ENCODE data around the gene MYO18B.
"Not testable (repeated sequence)": the region's sequence is repeated elsewhere in the genome, so short reads cannot be mapped to it uniquely, and the experiment has no call there.

MYO18B gene

GRCh38 chr22:25702040-25702439 is 39.9 kb upstream of the MYO18B start:
- DNase-seq (ENCODE audit: low read depth), result peak; percentile 31
- no peak overlapping the region for H3K4me3 ChIP-seq (ENCODE audit: low read depth, low read length)
- TF ChIP-seq MYC (IDR thresholded peaks at IDR 0.05; ENCODE audit: low read depth, low read length) (no peak), POLR2A (IDR thresholded peaks at IDR 0.05; ENCODE audit: extremely low read depth, insufficient read length) (no peak)

DNA sequence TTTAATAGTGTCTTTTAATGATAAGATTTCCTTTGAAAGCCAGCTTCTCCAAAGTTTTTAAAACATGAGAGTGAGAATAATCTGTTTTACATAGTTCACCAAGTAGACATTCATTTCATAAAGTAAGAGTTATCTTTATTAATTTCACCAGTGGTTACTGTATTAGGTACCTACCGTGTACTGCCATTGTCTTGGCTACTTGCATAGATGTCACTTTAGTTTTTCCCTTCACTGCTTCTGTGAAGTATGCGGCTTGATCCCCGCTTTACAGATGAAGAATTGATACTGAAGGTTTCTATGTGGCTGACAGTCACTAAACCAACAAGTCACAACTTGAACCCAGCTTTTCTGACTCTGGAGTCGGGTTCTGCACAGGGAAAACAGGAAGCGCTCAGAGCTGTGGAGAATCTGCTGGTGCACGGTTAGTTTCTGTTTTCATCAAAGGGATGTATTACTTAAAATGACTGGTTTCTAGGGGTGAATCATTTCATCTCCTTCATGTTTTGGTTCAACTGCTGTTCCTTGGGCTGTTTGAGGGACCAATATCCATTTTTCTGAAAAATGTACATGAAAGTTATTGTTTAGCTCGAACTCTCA is 39.3 kb upstream of the MYO18B start:
- no peak for DNase-seq (ENCODE audit: low read depth)
- H3K4me3 ChIP-seq (ENCODE audit: low read depth, low read length), result no peak overlapping the region
- TF ChIP-seq MYC (IDR thresholded peaks at IDR 0.05; ENCODE audit: low read depth, low read length) (no peak), CTCF (IDR thresholded peaks at IDR 0.05; ENCODE audit: low read depth, low read length) (no peak)

DNA sequence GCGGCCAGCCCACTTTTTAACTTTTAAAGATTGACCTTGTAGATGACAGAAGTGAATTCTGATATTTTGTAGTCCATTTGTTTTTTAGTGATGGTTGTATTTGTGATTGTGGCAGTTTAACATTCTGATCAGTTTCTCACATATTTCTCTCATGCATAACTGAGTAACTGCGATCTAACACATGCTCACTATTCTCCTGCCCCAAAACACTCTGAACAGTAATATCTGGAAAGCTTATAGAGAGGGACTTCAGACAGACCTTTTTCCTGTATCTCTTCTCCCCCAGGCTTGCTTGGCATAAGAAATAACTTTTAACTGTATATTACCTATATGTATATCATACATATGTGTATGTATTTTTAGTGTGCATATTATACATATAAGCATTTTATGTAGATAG is 37.3 kb upstream of the MYO18B start:
- no peak for DNase-seq (ENCODE audit: low read depth)
- H3K4me3 ChIP-seq (ENCODE audit: low read depth, low read length), result no peak overlapping the region
- TF ChIP-seq POLR2A (IDR thresholded peaks at IDR 0.05; ENCODE audit: extremely low read depth, insufficient read length) (no peak), MYC (IDR thresholded peaks at IDR 0.05; ENCODE audit: low read depth, low read length) (no peak), CTCF (IDR thresholded peaks at IDR 0.05; ENCODE audit: low read depth, low read length) (no peak)
- TF ChIP-seq, protein P1, sequence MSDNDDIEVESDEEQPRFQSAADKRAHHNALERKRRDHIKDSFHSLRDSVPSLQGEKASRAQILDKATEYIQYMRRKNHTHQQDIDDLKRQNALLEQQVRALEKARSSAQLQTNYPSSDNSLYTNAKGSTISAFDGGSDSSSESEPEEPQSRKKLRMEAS (IDR thresholded peaks at IDR 0.05; ENCODE audit: low read depth, low read length), result no peak

- TF ChIP-seq POLR2A (IDR thresholded peaks at IDR 0.05; ENCODE audit: extremely low read depth, insufficient read length) (no peak), CTCF (IDR thresholded peaks at IDR 0.05; ENCODE audit: low read depth, low read length) (no peak), MYC (IDR thresholded peaks at IDR 0.05; ENCODE audit: low read depth, low read length) (no peak)
- TF ChIP-seq, protein P1 (IDR thresholded peaks at IDR 0.05; ENCODE audit: low read depth, low read length), result no peak
- H3K4me3 ChIP-seq (ENCODE audit: low read depth, low read length), result no peak overlapping the region
- DNase-seq (ENCODE audit: low read depth), result no peak
Measured at GRCh38 chr22:25706197-25706596, 35.8 kb upstream of the MYO18B start.

DNA sequence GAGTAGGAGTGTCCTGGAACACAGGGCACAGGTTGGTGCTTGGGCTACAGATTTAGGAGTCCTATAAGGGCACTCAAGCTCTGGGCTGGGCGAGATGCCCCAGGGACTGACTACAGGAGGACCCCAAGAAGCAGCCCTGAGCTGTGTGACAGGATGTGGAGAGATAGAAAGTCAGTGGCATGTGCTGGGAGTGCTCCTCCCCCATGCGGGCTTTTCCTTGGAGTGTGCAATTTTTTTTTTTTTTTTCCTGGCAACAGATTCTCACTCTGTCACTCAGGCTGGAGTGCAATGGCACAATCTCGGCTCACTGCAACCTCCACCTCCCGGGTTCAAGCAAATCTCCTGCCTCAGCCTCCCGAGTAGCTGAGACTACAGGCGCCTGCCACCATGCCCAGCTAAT is 33.6 kb upstream of the MYO18B start:
- DNase-seq (ENCODE audit: low read depth); H3K4me3 ChIP-seq (ENCODE audit: low read depth, low read length): not testable (repeated sequence)

GRCh38 chr22:25709758-25710157 is 32.2 kb upstream of the MYO18B start:
- no peak overlapping the region for H3K4me3 ChIP-seq (ENCODE audit: low read depth, low read length)
- DNase-seq (ENCODE audit: low read depth), result no peak
- no peak for TF ChIP-seq MYC (IDR thresholded peaks at IDR 0.05; ENCODE audit: low read depth, low read length)
- TF ChIP-seq CTCF (IDR thresholded peaks at IDR 0.05; ENCODE audit: low read depth, low read length), result no peak
- no peak for TF ChIP-seq POLR2A (IDR thresholded peaks at IDR 0.05; ENCODE audit: extremely low read depth, insufficient read length)
- TF ChIP-seq, protein P1 (IDR thresholded peaks at IDR 0.05; ENCODE audit: low read depth, low read length), result no peak

DNA sequence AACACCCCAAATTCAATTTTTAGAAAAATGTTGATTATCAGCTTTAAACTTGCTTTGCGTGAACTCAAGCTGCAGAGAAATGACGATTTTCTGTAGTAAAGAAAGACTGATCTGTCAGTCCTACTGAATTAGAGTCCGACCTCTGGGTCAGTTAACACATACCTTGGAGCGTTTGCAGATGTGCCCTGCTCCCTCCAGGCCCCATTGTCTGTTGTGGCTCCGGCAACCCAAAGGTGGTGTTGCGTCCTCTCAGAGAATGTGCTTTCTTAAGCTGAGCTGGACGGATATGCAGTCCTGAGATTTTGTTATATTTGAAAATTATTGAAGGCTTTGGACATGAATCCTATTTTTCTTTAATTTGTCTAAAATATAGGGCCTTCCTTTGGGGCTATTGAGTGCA is 31.5 kb upstream of the MYO18B start:
- H3K4me3 ChIP-seq (ENCODE audit: low read depth, low read length), result no peak overlapping the region
- DNase-seq (ENCODE audit: low read depth), result no peak
- TF ChIP-seq CTCF (IDR thresholded peaks at IDR 0.05; ENCODE audit: low read depth, low read length) (no peak), POLR2A (IDR thresholded peaks at IDR 0.05; ENCODE audit: extremely low read depth, insufficient read length) (no peak), MYC (IDR thresholded peaks at IDR 0.05; ENCODE audit: low read depth, low read length) (no peak)
- TF ChIP-seq, protein P1 (IDR thresholded peaks at IDR 0.05; ENCODE audit: low read depth, low read length), result no peak

Measured in NB4 (cell line).